Endothelial cell of umbilical vein (primary cell): Measurements from ENCODE around the gene CXADR. TPM values are rescaled to one million over a fixed set of nuclear protein-coding genes. Genes with fewer than 3 reads are reported as not detected.

Experiments
- BruUV-seq: library from RNA; stranded (reverse); fragments of 400-500 nt; replicated peaks from 2 replicates; lab custom pipeline; 2021; lab: Mats Ljungman, UMichigan
- CTCF ChIA-PET: fragments of 300-600, 350-600 bp; sonication (Branson Sonifier 250); formaldehyde crosslinking; loops from one replicate; lab custom pipeline; 2021; ENCODE audit warnings: antibody characterized with exemption, inconsistent platforms; lab: Charles Lee
- POLR2A ChIA-PET: fragments of 300-600, 350-600 bp; sonication (Branson Sonifier 250); formaldehyde crosslinking; loops from one replicate; lab custom pipeline; 2021; ENCODE audit warnings: antibody characterized with exemption, inconsistent platforms; lab: Charles Lee
- DNase-seq: peaks from one replicate; pipeline ENCODE4 v3.0.0-alpha.2; 2011; ENCODE audit warnings: low read depth, low spot score
- FAIRE-seq: peaks from 2 replicates; lab custom pipeline; 2011; peaks lifted over from hg19 to GRCh38; lab: Jason Lieb, UNC
- H2AFZ ChIP-seq: 2 replicates; pipeline ENCODE4 v1.6.0; 2012; ENCODE audit warnings: low read depth, low read length, control low read depth, inconsistent platforms
- H3K27ac ChIP-seq: 2 replicates; pipeline ENCODE4 v1.5.1; 2011; ENCODE audit warnings: low read depth, mild to moderate bottlenecking, control low read depth, low read length, moderate library complexity; ENCODE audit not compliant: insufficient read depth
- H3K27me3 ChIP-seq, 2 experiments: 2 replicates each; pipeline versions ENCODE4 v1.6.0 to v1.6.1; 2011; ENCODE audit warnings: low read length in 2 of 2, mixed read lengths in 1 of 2; ENCODE audit not compliant: control insufficient read depth in 2 of 2, insufficient read depth in 2 of 2
- H3K36me3 ChIP-seq, 2 experiments: 2 replicates in 1 of 2; 3 replicates in 1 of 2; pipeline ENCODE4 v1.5.1; 2011; ENCODE audit warnings: low read length in 2 of 2, mild to moderate bottlenecking in 1 of 2, moderate library complexity in 1 of 2; ENCODE audit not compliant: control insufficient read depth in 2 of 2, insufficient read depth in 2 of 2; ENCODE audit errors: extremely low read depth in 1 of 2
- H3K4me1 ChIP-seq: 3 replicates; pipeline ENCODE4 v1.5.1; 2011; ENCODE audit warnings: mild to moderate bottlenecking, low read length; ENCODE audit not compliant: control insufficient read depth, insufficient read depth; ENCODE audit errors: extremely low read depth
- H3K4me2 ChIP-seq: 2 replicates; pipeline ENCODE4 v1.6.1; 2011; ENCODE audit warnings: low read length, control low read depth, mixed read lengths; ENCODE audit not compliant: insufficient read depth
- H3K4me3 ChIP-seq, 3 experiments: fragments of 200-600 bp in 1 of 3; sonication (generic), shearing (Covaris generic) in 1 of 3; replicated peaks in 1 of 3; 2 replicates each; pipeline ENCODE4 v1.5.1; 2011 to 2016; ENCODE audit warnings: control low read depth in 3 of 3, low read length in 3 of 3, mild to moderate bottlenecking in 2 of 3, inconsistent platforms in 1 of 3, low read depth in 1 of 3, moderate library complexity in 1 of 3; ENCODE audit not compliant: insufficient read depth in 1 of 3
- H3K79me2 ChIP-seq: 2 replicates; pipeline ENCODE4 v1.6.0; 2012; ENCODE audit warnings: low read length, inconsistent platforms; ENCODE audit not compliant: control insufficient read depth, insufficient read depth
- H3K9ac ChIP-seq: replicated peaks from 2 replicates; pipeline ENCODE3; 2011; ENCODE audit warnings: low read length, control low read depth; ENCODE audit not compliant: insufficient read depth; ENCODE audit errors: extremely low read depth
- H3K9me1 ChIP-seq: replicated peaks from 3 replicates; pipeline ENCODE4 v1.6.0; 2011; ENCODE audit warnings: mild to moderate bottlenecking, low read length; ENCODE audit not compliant: control insufficient read depth, insufficient read depth; ENCODE audit errors: extremely low read depth
- H3K9me3 ChIP-seq: replicated peaks from 2 replicates; pipeline ENCODE4 v1.5.1; 2012; ENCODE audit warnings: low read length, inconsistent platforms; ENCODE audit not compliant: control insufficient read depth, insufficient read depth
- H4K20me1 ChIP-seq: replicated peaks from 2 replicates; pipeline ENCODE3; 2011; ENCODE audit warnings: mild to moderate bottlenecking, low read length; ENCODE audit not compliant: control insufficient read depth, insufficient read depth; ENCODE audit errors: extremely low read depth
- EZH2 ChIP-seq: IDR thresholded peaks from 2 replicates; pipeline ENCODE4 v1.6.1; 2012; ENCODE audit warnings: borderline replicate concordance, low read depth, mild to moderate bottlenecking, moderate library complexity, low read length, inconsistent platforms; ENCODE audit not compliant: severe bottlenecking
- FOS ChIP-seq: IDR thresholded peaks from 2 replicates; pipeline ENCODE4 v1.6.1; 2011; ENCODE audit warnings: mild to moderate bottlenecking, low read length, moderate library complexity, borderline replicate concordance; ENCODE audit not compliant: insufficient read depth
- GATA2 ChIP-seq: IDR thresholded peaks from 2 replicates; pipeline ENCODE4 v1.7.0; 2011; ENCODE audit warnings: low read depth, mild to moderate bottlenecking, moderate library complexity, mixed read lengths, low read length; ENCODE audit not compliant: insufficient read length, insufficient read depth
- JUN ChIP-seq: IDR thresholded peaks from 2 replicates; pipeline ENCODE4 v1.6.1; 2011; ENCODE audit warnings: borderline replicate concordance, low read depth; ENCODE audit not compliant: insufficient read length, insufficient read depth
- MYC ChIP-seq: IDR thresholded peaks from one replicate; pipeline ENCODE4 v1.6.1; 2011; ENCODE audit warnings: mild to moderate bottlenecking, low read depth, low read length
- POLR2A ChIP-seq: IDR thresholded peaks from 2 replicates; pipeline ENCODE4 v1.6.1; 2012; ENCODE audit warnings: low read depth, mild to moderate bottlenecking, control low read depth, low read length
- POLR2AphosphoS5 ChIP-seq: IDR thresholded peaks from 2 replicates; pipeline ENCODE4 v1.6.1; 2012; ENCODE audit warnings: low read depth, mild to moderate bottlenecking, control low read depth, low read length, moderate library complexity; ENCODE audit not compliant: insufficient read depth
- dilution Hi-C: fragments of 300-500 bp; cut with MboI; formaldehyde crosslinking; loops from one replicate; pipeline ENCODE4 v1.15.0; 2019; ENCODE audit warnings: low sequenced_read_pairs; ENCODE audit not compliant: extremely low pct_ligation_motif_present
- intact Hi-C: fragments of 100-400 bp; cut with micrococcal nuclease; formaldehyde crosslinking; loops from one replicate; pipeline ENCODE4 v1.10.0; 2022
- polyA plus RNA-seq, 4 experiments: library from polyadenylated mRNA; depleted of rRNA in 3 of 4; stranded (reverse) in 3 of 4; unstranded in 1 of 4; fragments of >200 nt; gene quantifications; 2 replicates each; pipeline versions ENCODE4 v1.2.1 to v1.2.3, GENCODE V29; 2011 to 2012; ENCODE audit warnings: missing spikeins in 1 of 4
- total RNA-seq: library from RNA; stranded (reverse); gene quantifications from 2 replicates; pipeline ENCODE4 v1.2.3, GENCODE V29; 2021
- TF ChIP-seq, protein P1 (sequence below), 2 donors: IDR thresholded peaks; 1 replicate in 1 of 2; 2 replicates in 1 of 2; pipeline ENCODE4 v1.5.1; 2011; ENCODE audit warnings: low read length in 2 of 2, mild to moderate bottlenecking in 2 of 2, moderate library complexity in 2 of 2, control low read depth in 1 of 2, inconsistent platforms in 1 of 2, low read depth in 1 of 2; ENCODE audit not compliant: insufficient read depth in 1 of 2; ENCODE audit errors: extremely low read depth in 1 of 2
- TF ChIP-seq, protein P2 (sequence below): IDR thresholded peaks from 2 replicates; pipeline ENCODE4 v1.6.1; 2011; ENCODE audit not compliant: insufficient read depth, insufficient read length

The CXADR gene
- total and polyA plus RNA-seq, 2 donors (not counting 3 experiments of a cell fraction or from before 2014, with no cell fraction given), result 3.2 to 12.2 TPM

DNA sequence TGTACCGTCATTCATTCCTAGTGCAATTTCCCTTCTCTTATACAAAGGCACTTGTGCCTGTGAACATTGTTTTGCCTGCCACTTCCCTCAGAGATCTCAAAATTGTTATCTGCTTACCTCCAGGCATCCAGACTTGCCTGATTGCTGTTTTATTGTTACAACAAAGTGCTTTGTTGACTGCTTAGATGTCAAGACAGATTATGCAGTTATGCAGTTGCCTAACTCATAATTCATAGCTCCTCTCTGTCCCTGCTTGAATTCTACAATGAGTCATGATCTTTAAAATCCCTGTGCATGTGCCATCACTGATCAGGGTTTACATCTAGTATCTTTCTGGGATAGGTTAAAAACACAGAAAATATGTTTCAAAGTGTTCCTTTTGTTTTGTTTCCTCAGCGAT is 24.5 kb downstream of the CXADR start:
- FAIRE-seq, result no peak
- Histone ChIP-seq H3K4me3 (no peak overlapping the region), H3K27ac (no peak overlapping the region), H3K4me2 (no peak overlapping the region), H3K9me1 (no peaks in the 10 kb centered on the region), H4K20me1 (no peaks in the 10 kb centered on the region), H3K9me3 (no peaks in the 10 kb centered on the region), H3K36me3 (no peaks in the 10 kb centered on the region), H3K4me1 (peaks cover 20% of the 10 kb centered on the region), H3K9ac (no peak overlapping the region), H3K27me3 (peaks cover 0 to 2% of the 10 kb centered on the region in 2 experiments), H3K79me2 (no peaks in the 10 kb centered on the region), H2AFZ (no peak overlapping the region)
- CTCF ChIA-PET, result interaction anchor here (1.1 to 3.8 kb wide), 4 partner anchors 10 to 150 kb away, joined by 3 to 30 read pairs (median 9); no protein-coding TSS in a partner anchor
- no TSS peak for BruUV-seq
- dilution Hi-C loops, result no loop called here
- POLR2A ChIA-PET, result no interaction called here
- intact Hi-C loops, result no loop called here
- TF ChIP-seq GATA2 (peak; percentile 65), FOS (peak; percentile 18), JUN (peak; percentile 45)
- TF ChIP-seq, protein P1, sequence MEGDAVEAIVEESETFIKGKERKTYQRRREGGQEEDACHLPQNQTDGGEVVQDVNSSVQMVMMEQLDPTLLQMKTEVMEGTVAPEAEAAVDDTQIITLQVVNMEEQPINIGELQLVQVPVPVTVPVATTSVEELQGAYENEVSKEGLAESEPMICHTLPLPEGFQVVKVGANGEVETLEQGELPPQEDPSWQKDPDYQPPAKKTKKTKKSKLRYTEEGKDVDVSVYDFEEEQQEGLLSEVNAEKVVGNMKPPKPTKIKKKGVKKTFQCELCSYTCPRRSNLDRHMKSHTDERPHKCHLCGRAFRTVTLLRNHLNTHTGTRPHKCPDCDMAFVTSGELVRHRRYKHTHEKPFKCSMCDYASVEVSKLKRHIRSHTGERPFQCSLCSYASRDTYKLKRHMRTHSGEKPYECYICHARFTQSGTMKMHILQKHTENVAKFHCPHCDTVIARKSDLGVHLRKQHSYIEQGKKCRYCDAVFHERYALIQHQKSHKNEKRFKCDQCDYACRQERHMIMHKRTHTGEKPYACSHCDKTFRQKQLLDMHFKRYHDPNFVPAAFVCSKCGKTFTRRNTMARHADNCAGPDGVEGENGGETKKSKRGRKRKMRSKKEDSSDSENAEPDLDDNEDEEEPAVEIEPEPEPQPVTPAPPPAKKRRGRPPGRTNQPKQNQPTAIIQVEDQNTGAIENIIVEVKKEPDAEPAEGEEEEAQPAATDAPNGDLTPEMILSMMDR (IDR thresholded peaks at IDR 0.05; ENCODE audit: extremely low read depth in 1 of 2, insufficient read depth in 1 of 2, low read depth in 1 of 2, low read length in 2 of 2), result no peak
- DNase-seq, result peak; percentile 43

- ChIA-PET CTCF (interaction anchor here (1.5 to 3.8 kb wide), 2 partner anchors 12 to 27 kb away, joined by 3 to 30 read pairs; no protein-coding TSS in a partner anchor), POLR2A (no interaction called here)
- Histone ChIP-seq H3K4me2 (no peak overlapping the region), H3K79me2 (no peaks in the 10 kb centered on the region), H2AFZ (no peak overlapping the region), H4K20me1 (no peaks in the 10 kb centered on the region), H3K9me1 (no peaks in the 10 kb centered on the region), H3K4me1 (peaks cover 27% of the 10 kb centered on the region), H3K27me3 (peaks cover 0 to 2% of the 10 kb centered on the region in 2 experiments), H3K9me3 (no peaks in the 10 kb centered on the region), H3K36me3 (no peaks in the 10 kb centered on the region), H3K4me3 (no peak overlapping the region), H3K9ac (no peak overlapping the region), H3K27ac (no peak overlapping the region)
- TF ChIP-seq, protein P2, sequence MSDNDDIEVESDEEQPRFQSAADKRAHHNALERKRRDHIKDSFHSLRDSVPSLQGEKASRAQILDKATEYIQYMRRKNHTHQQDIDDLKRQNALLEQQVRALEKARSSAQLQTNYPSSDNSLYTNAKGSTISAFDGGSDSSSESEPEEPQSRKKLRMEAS, result no peak
- no peak for TF ChIP-seq EZH2
- no peak for TF ChIP-seq FOS
- TF ChIP-seq, protein P1 (IDR thresholded peaks at IDR 0.05; ENCODE audit: extremely low read depth in 1 of 2, insufficient read depth in 1 of 2, low read depth in 1 of 2, low read length in 2 of 2), result no peak
- TF ChIP-seq GATA2, result no peak
- TF ChIP-seq POLR2A, result no peak
- TF ChIP-seq JUN, result no peak
- TF ChIP-seq MYC, result no peak
- TF ChIP-seq POLR2AphosphoS5, result no peak
- intact Hi-C loops, result no loop called here
- no TSS peak for BruUV-seq
- FAIRE-seq, result no peak
- no peak for DNase-seq
- dilution Hi-C loops, result no loop called here
Observed at GRCh38 chr21:17538576-17538975, 25.7 kb downstream of the CXADR start.
